GM10266 (cell line): Measurements from ENCODE around the gene MMP13.
"Not testable (repeated sequence)": the region's sequence is repeated elsewhere in the genome, so short reads cannot be mapped to it uniquely, and the experiment has no call there.

Experiments
- DNase-seq: peaks from one replicate; pipeline ENCODE4 v3.0.0; 2012; ENCODE audit errors: extremely low spot score
- TF ChIP-seq, protein P1 (sequence below): IDR thresholded peaks from 2 replicates; pipeline ENCODE4 v1.5.1; 2012; ENCODE audit warnings: mild to moderate bottlenecking, low read depth; ENCODE audit not compliant: control insufficient read depth, insufficient read depth; ENCODE audit errors: missing control alignments

MMP13 gene

DNA sequence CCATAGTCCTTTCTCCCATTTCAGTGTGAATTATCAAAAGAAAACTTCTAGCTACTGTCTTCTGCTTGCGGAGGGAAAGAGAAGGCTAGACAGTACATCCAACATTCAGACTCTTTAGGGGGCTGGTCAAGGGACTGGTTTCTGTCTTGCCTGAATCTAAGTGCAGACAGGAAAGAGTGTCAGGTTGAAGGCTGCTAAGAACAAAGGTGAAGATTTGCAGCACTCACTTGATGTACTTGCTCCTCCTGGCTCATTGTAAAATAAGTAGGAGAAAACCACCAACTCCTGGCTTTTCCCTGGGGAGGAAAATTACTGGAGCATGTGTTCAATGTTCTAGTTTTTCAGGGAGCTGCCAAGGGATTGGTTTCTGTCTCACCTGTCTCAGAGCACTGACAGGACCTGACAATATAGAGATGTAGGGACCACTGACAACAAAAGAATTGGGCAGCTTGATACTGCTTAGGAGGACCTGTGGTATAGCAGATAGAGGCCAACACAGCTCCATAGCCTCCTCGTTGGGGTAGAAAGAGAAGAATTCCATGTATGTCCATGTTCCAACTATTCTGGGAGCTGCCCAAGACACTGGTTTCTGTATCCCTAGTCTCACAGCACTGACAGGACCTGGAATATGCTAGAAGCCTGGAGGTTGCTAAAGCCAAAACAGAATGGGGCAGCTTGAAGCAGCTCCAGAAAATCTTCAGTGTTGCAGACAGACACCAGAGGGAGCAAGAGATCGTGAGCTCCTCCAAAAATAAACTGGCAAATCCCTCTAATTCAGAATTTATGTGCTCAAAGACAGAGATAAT is 41.1 kb downstream of the MMP13 start:
- TF ChIP-seq, protein P1, sequence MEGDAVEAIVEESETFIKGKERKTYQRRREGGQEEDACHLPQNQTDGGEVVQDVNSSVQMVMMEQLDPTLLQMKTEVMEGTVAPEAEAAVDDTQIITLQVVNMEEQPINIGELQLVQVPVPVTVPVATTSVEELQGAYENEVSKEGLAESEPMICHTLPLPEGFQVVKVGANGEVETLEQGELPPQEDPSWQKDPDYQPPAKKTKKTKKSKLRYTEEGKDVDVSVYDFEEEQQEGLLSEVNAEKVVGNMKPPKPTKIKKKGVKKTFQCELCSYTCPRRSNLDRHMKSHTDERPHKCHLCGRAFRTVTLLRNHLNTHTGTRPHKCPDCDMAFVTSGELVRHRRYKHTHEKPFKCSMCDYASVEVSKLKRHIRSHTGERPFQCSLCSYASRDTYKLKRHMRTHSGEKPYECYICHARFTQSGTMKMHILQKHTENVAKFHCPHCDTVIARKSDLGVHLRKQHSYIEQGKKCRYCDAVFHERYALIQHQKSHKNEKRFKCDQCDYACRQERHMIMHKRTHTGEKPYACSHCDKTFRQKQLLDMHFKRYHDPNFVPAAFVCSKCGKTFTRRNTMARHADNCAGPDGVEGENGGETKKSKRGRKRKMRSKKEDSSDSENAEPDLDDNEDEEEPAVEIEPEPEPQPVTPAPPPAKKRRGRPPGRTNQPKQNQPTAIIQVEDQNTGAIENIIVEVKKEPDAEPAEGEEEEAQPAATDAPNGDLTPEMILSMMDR: peak; percentile 44
- no peak for DNase-seq

DNA sequence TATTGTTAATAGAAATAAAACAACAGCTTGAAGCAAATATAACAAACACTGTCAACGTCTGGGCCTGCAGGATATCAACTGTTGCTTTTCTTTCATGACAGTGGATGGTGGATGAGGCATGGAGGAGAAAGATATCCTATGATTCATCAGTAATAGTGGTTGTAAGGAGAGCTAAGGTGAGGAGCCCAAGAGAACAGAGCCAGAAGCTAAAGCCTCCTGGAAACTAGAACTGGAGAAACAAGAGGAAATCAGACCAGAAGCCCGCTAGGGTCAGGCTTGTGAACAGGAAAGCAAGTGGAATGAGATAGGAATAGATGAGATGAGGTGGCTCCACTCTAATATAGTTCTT is 43.1 kb downstream of the MMP13 start:
- no peak for DNase-seq
- TF ChIP-seq, protein P1: no peak

DNA sequence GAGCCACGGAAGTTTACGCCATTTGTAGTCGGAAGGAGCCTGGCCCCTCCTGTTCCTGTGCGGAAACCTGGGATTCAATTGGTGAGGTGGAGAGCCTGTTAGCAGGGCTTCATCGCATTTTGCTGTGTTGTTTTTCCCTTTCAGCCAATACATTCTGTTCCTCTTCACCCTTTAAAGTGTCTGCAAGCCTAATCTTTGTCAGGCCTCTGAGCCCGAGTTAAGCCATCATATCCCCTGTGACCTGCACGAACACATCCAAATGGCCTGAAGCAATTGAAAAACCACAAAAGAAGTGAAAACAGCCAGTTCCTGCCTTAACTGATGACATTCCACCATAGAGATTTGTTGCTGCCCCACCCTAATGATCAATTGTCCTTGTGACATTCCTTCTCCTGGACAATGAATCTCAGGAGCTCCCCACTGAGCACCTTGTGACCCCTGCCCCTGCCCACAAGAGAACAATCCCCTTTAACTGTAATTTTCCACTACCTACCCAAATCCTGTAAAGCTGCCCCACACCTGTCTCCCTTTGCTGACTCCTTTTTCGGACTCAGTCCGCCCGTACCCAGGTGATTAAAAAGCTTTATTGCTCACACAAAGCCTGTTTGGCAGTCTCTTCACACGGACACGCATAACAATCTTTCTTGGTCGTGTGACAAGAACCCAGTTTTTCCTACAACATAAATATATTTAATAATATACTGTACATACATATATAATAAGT is 43.6 kb downstream of the MMP13 start:
- TF ChIP-seq, protein P1: no peak
- DNase-seq: no peak

DNA sequence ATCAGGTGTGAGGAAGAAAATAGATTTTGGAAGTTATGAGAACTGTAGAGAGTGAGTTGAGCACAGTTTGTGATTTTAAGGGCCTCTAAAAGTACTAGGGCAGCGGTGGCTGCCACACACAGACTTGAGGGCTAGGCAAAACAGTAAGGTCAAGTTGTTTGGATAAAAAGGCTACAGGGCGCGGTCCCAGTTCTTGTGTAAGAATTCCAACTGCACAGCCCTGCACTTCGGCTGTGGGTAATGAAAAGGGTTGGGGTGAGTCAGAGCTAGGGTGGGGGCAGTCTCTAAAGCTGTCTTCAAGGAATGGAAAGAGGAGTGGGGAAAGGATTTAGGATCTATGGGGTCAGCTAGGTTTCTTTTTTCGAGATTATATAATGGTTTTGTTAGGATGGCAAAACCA is 49.7 kb downstream of the MMP13 start:
- DNase-seq: not testable (repeated sequence)

DNA sequence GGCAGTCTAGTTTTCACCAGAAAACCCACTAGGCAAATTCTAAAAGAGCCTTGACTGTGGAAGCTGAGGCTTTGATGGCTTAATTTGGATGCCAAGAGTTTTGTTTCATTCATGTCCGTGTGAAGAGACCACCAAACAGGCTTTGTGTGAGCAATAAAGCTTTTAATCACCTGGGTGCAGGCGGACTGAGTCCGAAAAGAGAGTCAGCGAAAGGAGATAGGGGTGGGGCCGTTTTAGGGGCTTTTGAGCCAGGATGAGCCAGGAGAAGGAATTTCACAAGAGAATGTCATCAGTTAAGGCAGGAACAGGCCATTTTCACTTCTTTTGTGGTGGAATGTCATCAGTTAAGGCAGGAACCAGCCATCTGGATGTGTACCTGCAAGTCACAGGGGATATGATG is 51.6 kb downstream of the MMP13 start:
- not testable (repeated sequence) for DNase-seq

DNA sequence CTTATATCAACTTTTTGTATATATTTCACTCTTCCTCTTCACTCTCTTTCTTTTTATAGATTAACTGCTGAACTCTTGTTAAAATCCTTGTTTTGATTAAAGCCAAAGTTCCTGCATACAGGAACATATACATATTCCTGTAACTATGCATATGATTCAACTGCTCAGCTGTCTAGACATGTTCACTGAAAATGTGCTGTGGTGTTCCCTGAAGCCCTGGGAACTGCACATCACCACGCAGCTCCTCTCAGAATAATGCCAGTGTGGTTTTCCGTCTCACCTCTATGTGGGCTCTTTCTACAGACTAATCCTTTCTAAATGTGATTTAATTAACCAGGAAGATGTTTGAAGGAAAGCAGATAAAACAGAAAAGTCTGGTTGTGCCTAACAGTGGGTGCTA is 55.2 kb downstream of the MMP13 start:
- TF ChIP-seq, protein P1: no peak

More for the DNA sequence above, 55.2 kb downstream of the MMP13 start:
- no peak for DNase-seq
